Dedifferentiated amniotic fluid mesenchymal stem cell (primary cell): Measurements from ENCODE around the gene CEMP1.
A peak's percentile ranks its signal among the peaks of the same experiment; 100 is the strongest.

Experiments used
- DNase-seq: peaks from one replicate; pipeline ENCODE4 v3.0.0-alpha.2; 2016; ENCODE audit errors: extremely low spot score

Gene CEMP1

DNA sequence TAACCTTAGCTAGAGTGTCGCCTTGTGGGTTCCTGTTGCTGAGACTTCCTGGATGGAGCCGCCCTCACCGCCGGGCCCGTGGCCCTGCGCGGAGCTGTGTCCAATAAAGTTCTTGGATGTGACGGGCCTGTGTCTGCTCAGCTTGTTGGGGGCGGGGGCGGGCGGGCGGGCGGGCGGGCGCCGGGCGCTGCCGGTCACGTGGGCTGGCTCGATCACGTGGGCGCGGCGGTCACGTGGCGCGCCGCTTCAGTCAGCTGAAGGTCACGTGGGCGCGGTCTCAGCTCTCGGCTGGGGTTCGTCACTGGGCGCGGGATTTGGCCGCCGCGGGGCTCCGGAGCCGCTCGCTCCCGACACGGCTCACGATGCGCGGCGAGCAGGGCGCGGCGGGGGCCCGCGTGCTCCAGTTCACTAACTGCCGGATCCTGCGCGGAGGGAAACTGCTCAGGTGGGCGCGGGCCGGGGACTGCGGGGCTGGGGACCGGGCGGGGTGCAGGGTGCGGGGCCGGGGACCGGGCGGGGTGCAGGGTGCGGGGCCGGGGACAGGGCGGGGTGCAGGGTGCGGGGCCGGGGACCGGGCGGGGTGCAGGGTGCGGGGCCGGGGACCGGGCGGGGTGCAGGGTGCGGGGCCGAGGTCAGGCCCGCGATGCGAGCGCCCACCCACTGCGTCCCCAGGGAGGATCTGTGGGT lies 11.0 kb downstream of the CEMP1 start, which contains the start of gene AMDHD2:
Gene AMDHD2, plus strand, starts transcription at position 275 of the 687 bp plus-strand sequence. Its CDS starts 88 bp downstream, at position 363.
- peak; percentile 84 for DNase-seq

DNA sequence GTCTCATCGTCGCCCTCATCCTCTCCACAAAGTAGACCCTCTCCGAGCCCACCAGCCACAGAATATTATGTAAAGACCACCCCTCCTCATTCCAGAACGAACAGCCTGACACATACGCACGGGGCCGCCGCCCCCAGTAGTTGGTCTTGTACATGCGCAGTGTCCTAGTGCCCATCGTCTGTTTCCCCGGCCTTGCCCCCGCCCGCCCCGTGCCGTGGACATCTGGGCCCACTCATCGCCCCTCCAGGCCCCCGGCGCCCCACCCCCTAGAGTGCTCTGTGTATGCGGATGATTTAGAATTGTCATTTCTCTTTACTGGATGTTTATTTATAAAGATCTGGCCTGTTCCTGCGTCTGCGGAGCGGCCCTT lies 11.5 kb downstream of the CEMP1 start:
- no peak for DNase-seq

DNA sequence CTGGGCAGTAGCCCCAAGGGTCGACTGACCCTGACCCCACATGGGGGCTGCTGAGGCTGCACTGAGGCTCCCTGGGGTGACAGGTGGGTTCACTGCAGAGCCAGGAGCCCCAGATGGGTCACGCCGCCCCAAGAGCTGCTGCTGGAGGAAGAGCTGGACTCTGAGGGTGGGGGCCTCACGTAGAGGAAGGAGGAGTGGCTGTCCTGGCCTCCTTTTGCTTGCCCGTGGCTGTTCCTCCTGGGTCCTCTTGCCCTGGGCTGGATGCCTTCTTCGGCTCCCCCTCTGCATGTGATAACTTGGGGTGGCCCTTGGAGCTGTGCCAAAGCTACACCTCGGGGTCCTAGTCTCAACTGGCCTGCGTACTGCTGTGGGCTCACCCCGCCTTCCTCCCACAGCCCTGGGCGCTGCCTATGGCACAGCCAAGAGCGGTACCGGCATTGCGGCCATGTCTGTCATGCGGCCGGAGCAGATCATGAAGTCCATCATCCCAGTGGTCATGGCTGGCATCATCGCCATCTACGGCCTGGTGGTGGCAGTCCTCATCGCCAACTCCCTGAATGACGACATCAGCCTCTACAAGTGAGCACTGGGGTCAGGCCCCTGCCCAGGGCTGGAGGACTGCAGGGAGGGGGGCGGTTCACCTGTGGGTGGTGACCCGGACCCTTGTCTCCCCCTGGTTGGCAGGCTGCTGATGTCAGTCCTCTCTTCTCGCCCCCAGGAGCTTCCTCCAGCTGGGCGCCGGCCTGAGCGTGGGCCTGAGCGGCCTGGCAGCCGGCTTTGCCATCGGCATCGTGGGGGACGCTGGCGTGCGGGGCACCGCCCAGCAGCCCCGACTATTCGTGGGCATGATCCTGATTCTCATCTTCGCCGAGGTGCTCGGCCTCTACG lies 12.1 kb downstream of the CEMP1 start:
- DNase-seq, result no peak

DNA sequence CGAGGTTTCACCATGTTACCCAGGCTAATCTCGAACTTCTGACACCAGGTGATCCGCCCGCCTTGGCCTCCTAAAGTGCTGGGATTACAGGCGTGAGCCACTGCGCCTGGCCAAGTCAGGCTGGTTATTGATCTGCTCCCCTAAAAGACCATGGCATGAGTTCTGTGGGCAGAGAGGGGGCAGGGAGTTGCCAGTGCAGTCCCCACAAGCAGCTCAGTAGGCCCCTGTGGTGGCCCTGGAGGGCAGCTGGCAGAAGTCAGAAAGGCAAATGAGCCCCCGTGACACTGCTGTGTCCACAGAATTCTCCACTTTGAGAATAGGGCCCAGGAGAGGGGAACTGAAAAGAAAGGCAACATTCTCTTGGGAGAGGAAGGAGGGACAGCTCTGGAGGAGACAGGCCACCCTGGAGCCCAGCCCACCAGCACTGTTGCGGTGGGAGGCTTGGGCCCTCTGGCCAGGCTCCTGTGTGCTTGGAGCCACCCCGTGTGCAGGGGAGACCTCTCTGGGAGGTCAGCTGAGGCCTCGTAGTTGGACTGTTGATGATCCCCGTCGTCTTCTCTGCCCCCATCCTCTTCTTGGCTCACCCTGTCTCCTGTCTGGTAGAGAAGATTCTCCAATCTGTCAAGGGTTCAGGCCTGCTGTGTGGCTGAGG lies 13.1 kb downstream of the CEMP1 start:
- DNase-seq, result no peak

DNA sequence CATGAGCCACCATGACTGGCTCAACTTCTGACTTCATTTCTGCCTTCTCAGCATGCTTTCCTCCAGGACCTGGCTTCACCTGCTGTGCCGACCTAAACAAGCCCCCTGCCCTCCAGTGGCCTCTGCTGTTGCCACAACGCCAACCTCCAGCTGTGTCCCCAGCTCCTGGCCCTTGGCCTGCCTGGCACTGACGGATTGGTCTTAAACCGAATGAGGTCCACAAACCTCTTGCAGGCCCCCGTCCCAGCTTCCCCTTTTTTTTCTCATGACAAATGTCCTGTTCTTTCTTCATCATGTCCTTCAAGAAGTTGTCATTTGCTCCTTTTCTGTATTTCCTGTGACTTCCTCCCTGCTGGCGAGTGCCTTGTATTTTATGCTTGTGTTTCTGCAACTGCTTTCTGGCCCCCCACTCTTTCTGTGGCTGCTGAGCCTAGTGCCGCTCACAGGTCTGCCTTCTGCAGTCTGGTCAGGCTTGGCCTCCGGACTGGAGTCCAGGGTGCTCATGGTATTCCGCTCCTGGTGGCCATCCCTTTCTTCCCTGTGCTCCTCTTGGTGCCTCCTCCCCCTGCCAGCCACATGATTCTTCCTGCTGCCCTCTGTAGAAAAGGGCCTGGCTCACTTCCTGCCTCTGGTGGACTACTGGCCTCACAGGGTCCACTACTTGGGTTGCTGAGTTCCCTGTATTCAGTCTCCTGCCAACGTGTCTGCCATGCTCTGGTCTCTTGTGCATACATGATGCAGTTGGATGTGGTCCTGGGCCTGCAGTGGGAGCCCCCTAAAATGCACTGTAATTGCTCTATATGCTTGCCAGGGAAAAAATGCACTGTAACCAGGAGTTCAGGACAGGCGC lies 14.6 kb downstream of the CEMP1 start:
- no peak for DNase-seq

DNA sequence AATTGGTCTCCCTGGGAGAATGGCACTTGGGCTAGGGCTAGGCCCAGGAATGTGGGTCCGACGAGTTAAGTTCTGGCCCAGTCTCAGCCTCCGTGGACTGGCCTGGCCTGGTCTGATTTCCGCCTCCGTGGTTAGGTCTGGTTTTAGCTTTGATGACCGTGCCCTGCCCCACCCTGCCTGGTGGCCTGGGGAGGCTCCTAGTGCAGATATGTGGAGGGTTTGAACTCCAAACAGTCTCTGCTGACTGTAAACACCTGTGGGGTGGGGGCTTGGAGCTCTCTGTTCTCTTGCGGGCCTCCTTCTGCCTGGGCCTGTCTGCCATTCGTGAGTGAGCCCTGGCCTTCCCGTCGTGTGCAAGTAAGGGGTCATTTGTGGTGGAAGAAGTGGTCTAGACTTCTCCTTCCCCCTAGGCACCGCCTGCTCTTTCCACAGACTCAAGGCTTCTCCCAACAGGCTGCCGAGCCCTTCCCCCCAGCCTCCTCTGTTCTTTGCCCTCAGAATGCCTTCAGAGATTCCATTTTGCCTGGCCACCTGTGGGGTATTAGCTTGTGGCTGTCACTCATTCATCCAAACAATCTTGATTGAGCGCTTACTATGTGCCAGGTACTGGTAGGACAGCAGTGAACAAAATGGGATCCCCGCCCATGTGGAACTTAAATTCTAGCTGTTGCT lies 15.9 kb downstream of the CEMP1 start:
- no peak for DNase-seq

DNA sequence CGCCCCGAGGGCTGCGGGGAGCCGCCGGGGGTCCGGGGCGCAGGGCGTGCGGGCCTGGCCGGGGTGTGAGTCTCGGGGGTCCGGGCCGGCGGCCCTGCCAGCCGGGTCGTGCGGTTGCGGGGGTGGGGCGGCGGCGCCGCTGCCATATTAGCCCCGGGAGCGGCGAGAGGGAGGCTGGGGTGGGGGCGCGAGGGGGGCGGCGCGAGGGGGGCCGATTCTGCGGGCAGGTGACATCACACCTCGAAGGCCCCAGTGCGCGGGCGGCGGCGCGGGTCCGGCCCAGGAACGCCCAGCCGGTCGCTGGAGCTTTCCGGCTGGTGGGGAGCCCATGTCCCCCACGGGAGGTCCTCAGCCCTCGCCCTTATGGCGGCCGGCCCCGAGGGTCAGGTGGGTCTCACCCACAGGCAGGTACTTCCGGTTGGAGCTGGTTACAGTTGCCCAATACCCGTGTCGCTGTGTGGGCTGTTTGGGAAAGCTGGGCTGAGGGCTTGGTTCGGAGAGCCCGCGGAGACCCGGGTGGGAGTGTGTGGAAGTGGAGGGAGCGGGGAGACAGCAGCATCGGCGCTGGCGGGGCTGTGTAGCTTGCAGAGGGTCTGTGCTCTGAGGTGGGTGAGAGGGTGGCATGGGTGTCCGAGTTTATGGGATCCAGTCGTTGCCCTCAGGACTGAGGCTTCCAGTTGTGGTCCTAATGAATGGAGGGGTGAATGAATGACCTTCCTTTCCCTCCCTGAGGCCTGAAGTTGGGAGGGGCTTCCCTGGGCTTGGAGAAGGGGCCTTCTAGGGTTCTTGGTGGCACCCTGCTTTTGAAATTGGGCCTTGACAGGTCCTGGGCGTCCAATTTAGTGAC lies 16.7 kb downstream of the CEMP1 start:
- no peak for DNase-seq

DNA sequence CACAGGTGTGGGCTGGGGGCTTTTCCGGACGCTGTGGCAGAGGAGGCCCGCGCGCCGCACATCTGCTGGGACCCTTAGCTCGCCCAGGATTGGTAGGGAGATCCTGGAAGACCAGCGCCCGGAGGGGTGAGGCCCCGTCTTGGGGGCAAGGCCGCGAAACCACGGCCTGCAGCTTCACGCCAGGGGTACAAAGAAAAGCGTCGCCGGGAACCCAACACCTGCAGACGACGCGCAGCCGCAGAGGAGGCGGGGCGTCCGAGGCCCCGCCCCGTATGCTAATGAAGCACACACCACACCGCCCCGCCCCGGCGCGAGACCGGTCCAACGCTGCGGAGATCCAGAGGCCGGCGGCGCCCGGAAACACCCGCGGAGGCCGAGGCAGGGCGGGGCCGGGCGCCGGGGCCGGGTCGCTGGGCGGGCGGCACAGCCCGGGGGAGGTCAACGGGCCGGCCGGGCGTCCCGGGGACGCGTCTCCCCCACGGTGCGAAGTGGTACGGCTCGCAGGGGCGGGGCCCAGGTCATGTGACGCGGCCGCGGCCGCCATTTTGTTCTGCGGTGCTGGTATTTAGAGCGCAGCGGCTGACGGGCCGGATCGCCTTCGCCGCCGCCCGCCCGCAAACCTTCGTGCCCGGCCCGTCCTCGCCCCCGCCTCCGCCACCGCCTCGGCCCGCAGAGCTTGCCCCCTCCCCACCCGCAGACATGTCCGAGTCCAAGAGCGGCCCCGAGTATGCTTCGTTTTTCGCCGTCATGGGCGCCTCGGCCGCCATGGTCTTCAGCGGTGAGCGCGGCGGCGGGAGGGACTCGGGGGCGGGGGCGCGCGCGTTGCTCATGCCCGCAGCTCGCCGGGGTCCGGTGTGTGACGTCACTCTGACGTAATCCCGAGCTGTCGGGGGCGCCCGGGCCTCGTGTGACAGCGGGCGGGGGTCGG lies 17.5 kb downstream of the CEMP1 start, which contains the start of gene ATP6V0C:
Gene ATP6V0C, plus strand, starts transcription at position 548 of the 928 bp plus-strand sequence. Its CDS starts 152 bp downstream, at position 700.
- peak; percentile 76 for DNase-seq

DNA sequence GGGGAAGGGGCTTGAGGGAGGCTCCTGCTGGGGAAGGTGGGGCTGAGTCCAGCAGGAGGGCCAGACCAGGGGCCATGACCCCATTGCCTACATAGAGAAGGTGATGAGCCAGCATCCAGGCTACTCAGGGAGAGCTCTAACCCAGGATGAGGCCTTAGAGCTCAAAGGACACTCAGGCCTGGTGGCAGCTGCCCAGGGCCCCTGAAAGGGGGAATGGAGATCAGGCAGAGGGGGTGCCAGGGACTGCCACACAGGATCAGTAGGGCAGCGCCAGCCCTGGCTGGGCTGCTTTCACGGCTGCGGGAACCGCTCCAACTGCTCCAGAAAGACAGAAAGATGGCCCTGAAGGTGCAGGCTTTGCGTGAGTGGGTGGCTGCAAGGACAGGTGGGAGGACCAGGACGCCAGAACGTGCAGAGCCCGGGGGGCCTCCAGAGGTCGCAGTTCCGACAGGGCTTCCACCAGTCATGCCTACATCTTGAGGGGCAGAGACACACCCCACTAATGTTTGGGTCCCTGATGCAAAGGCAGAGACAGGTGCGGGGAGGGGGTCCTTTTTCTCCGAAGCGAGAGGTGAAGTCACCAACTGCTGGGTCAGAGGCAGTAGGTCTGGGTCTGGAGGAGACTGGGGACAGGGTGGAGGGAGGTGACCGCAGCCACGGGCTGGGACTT lies 18.3 kb downstream of the CEMP1 start:
- no peak for DNase-seq

DNA sequence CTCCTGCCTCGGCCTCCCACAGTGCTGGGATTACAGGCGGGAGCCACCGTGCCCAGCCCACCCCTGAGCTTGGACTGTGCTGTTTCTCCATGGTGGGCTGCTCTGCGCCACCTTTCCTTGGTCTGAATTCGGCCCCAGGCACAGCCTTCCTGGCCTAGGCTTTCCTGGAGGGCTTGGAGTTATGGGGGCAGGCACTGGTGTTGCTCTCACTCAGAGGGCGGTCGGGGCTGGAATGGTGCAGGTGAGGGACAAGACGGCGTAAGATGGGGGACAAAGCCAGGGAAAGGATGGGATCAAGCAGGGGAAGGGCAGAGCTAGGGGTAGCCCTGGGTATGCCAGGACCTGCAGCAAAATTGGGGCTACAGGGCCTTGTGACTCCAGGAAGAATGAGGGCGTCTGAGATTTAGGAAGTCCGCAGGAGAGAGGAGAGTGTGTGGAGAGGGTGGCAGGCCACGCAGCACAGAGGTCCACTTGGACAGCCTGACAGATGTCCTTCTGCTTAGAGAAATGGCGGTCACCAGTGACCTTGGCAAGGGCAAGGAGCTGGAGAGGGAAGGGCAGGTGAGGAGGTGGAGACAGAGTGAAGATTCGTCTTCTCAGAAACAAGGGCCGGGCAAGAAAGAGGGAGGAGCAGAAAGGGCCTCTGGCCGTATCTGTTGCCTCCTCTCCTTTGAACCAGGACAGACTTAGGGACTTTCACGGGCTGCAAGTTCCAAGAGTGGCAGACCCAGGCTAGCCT lies 19.0 kb downstream of the CEMP1 start:
- DNase-seq, result no peak

DNA sequence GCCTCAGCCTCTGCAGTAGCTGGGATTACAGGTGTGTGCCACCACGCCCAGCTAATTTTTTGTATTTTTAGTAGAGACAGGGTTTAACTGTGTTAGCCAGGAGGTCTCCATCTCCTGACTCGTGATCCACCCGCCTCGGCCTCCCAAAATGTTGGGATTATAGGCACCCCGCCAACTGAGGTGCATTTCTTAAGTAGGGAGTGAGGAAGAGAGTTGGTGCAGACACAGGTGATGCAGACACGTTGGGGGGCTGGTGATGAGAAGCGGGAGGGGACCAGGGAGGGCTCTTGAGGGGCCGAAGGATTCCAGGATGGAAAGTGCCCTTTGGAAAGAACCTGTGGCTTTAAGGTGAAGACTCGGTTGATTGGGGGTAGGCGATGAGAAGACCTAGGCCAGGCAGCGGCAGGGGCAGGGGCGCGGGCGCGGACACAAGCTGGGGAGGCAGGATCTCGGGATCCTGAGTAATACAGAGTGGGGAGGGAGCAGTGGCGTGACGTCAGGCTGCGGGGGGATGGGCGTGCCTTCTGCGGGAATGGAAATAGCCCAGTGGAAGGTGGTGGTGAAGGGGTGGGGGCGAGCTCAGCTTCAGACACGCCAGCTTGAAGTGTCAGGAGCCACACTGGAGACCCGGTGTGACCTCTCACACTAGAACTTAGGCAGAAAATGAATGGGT lies 19.9 kb downstream of the CEMP1 start:
- peak; percentile 25 for DNase-seq

DNA sequence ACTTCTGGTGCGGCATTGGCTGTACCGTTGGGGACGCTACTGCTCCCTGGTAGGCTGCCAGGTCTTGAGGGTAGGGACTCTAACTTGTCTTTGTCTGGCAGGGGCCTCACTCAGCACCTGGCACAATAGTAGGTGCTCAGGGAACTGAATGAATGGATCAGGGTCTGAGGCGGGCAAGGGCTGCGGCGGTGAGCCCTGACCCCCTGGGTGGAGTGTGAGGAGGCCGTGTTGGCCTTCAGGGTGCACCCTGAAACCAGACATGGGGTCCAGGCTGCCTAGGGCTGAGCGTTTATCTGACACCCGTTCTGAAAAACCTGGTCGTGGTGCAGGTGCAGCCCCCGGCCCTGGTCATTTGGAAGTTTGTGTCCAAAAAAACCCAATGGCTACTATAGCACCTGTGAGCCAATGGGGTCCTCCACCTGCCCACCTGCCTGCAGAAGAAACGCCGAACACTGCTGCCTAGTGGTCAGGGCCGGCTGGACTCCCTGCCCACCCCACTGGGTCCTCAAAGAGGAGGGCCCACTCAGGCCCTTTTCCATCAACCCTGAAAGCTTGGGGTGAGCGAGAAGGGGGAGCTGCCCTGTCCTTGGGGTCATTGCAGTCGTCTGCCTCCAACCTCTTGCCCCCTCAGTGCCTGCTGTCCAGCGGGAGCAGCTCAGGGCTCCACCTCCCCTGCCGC lies 22.3 kb downstream of the CEMP1 start:
- DNase-seq, result no peak

DNA sequence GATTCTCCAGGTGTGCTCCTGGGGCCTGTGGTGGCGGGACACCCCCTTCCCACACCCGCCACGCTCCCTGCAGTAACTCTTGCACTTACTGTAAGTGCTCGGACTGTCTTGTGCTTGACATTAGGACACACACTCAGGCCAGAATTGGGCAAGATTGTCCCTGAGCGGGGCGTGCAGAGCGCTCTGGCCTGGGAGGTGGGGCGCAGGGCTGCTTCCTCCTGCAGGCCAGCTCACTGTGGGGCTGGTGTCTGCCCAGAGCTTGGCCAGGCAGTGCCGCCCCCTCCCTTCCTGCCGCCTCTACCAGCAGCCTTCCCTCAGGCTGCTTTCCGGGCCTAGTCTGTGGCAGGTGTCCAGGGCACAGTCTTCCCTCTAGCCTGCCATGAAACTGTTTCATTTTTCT lies 23.5 kb downstream of the CEMP1 start:
- DNase-seq, result no peak

DNA sequence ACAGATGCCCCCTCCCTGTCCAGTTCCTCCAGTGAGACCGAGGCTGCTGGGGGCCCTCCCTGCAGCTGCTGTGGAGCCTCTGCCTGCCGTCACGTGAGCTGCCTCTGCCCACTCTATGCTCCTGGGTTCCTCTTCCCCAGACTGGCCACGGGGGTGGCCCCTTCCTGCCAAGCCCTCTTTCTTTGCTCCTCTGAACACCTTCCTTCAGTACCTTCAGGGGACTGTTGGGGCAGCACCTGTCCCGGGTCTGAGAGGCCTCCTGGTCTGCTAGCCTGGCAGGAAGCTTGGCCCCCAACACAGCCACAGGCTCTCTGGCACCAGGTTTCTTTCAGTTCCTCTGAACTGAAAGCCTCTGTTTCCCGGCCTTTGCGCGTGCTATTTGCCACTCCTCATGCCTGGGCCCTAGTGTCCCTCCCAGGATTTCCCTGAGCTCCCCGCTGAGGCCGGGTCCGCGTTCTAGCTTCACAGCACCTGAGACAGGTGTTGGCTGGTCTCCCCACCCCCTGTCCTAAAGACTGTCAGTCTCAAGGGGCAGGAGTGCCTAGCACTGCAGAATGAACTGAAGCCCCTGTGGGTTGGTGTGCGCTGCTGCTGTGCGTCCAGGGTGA lies 24.1 kb downstream of the CEMP1 start:
- no peak for DNase-seq

DNA sequence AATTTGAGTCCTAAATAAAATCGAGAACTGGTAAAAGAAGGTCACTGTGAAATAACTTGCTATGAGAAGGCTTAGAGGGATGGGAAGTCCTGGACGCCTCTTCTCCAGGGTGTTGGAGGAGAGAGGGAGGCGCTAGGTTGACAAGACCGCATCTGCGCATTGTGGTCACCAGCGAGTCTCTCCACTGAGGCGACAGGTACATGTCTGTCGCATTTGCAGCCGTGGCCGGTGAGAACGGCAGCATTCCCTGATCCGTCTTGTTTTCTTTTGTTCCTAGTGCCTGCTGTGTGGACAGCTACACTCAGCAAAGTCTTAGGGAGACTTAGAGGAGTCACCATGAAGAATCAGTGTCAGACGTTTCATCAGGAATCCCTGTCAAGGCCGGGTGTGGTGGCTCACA lies 25.5 kb downstream of the CEMP1 start:
- DNase-seq, result no peak
